ENCODE results near the gene ATF1. TPM values are rescaled to one million over a fixed set of nuclear protein-coding genes. Genes with fewer than 3 reads are reported as not detected.

The ATF1 gene
- polyA plus RNA-seq, 1 of the 3 experiments (the other 2 are of a cell fraction) = 34.2 TPM

- Histone ChIP-seq H3K4me1 (ENCODE audit: control insufficient read depth in 1 of 2, insufficient read depth in 2 of 2, low read depth in 1 of 2, low read length in 1 of 2) (no peaks in the 10 kb centered on the region), H3K4me2 (no peak overlapping the region), H2AFZ (ENCODE audit: low read depth) (no peak overlapping the region), H3F3A (replicated peaks; ENCODE audit: insufficient read depth) (peaks cover 2% of the 10 kb centered on the region), H3K27ac (ENCODE audit: low read depth in 2 of 2, low read length in 1 of 2) (no peak overlapping the region), H3K9ac (no peak overlapping the region), H3K79me2 (ENCODE audit: insufficient read depth) (no peaks in the 10 kb centered on the region), H3K4me3 (ENCODE audit: low read depth in 2 of 2, low read length in 1 of 2) (no peak overlapping the region), H4K20me1 (ENCODE audit: insufficient read depth) (no peaks in the 10 kb centered on the region), H3K9me2 (no peaks in the 10 kb centered on the region), H3K36me3 (replicated peaks in 1 of 2; ENCODE audit: control insufficient read depth in 1 of 2, insufficient read depth in 2 of 2, low read length in 1 of 2) (peaks cover 39 to 46% of the 10 kb centered on the region in 2 experiments), H3K9me3 (no peaks in the 10 kb centered on the region), H3K27me3 (ENCODE audit: insufficient read depth) (no peaks in the 10 kb centered on the region)
- no peak for DNase-seq
- TF ChIP-seq GABPA (IDR thresholded peaks at IDR 0.05; ENCODE audit: low read depth) = no peak
- no peak for TF ChIP-seq TEAD4 (IDR thresholded peaks at IDR 0.05; ENCODE audit: borderline replicate concordance, insufficient read depth)
- no peak for TF ChIP-seq GATA2 (CRISPR knock-in tag; IDR thresholded peaks at IDR 0.05)
- no peak for TF ChIP-seq NFIC (IDR thresholded peaks at IDR 0.05; ENCODE audit: borderline replicate concordance)
- TF ChIP-seq FOSL2 (IDR thresholded peaks at IDR 0.05; ENCODE audit: borderline replicate concordance, low read depth) = no peak
- TF ChIP-seq USF1 (IDR thresholded peaks at IDR 0.05; ENCODE audit: borderline replicate concordance, low read depth) = no peak
- no peak for TF ChIP-seq YY1 (IDR thresholded peaks at IDR 0.05; ENCODE audit: low read depth)
- no peak for TF ChIP-seq RXRA (IDR thresholded peaks at IDR 0.05; ENCODE audit: borderline replicate concordance, low read depth)
- TF ChIP-seq TAF1 (IDR thresholded peaks at IDR 0.05; ENCODE audit: borderline replicate concordance, low read depth, low read length) = no peak
- ChIA-PET CTCF (interaction anchor here (0.9 to 2.4 kb wide), 2 partner anchors 15 to 275 kb away, joined by 4 to 7 read pairs; no protein-coding TSS in a partner anchor), POLR2A (no interaction called here)
- WGBS (ENCODE audit: low lambda C conversion rate) = 100% methylated on average over 3 of the region's 3 CpGs
Observed at GRCh38 chr12:50720085-50720484, 43.8 kb upstream of the ATF1 start.

GRCh38 chr12:50720501-50720900 lies 43.4 kb upstream of the ATF1 start:
- Histone ChIP-seq H4K20me1 (ENCODE audit: insufficient read depth) (no peaks in the 10 kb centered on the region), H3K4me2 (no peak overlapping the region), H3K9me2 (no peaks in the 10 kb centered on the region), H3K27me3 (ENCODE audit: insufficient read depth) (no peaks in the 10 kb centered on the region), H3K36me3 (replicated peaks in 1 of 2; ENCODE audit: control insufficient read depth in 1 of 2, insufficient read depth in 2 of 2, low read length in 1 of 2) (peaks cover 43 to 48% of the 10 kb centered on the region in 2 experiments), H3K4me3 (ENCODE audit: low read depth in 2 of 2, low read length in 1 of 2) (no peak overlapping the region), H3K9ac (no peak overlapping the region), H3K79me2 (ENCODE audit: insufficient read depth) (no peaks in the 10 kb centered on the region), H3K9me3 (no peaks in the 10 kb centered on the region), H3K4me1 (ENCODE audit: control insufficient read depth in 1 of 2, insufficient read depth in 2 of 2, low read depth in 1 of 2, low read length in 1 of 2) (no peaks in the 10 kb centered on the region), H3K27ac (ENCODE audit: low read depth in 2 of 2, low read length in 1 of 2) (no peak overlapping the region), H2AFZ (ENCODE audit: low read depth) (no peak overlapping the region), H3F3A (replicated peaks; ENCODE audit: insufficient read depth) (peaks cover 2% of the 10 kb centered on the region)
- WGBS (ENCODE audit: low lambda C conversion rate) = 86% methylated on average over 5 of the region's 5 CpGs
- ChIA-PET CTCF (interaction anchor here (0.9 to 2.4 kb wide), 4 partner anchors 14 to 276 kb away, joined by 3 to 7 read pairs (median 4); no protein-coding TSS in a partner anchor), POLR2A (no interaction called here)
- TF ChIP-seq MEF2A (IDR thresholded peaks at IDR 0.05; ENCODE audit: borderline replicate concordance, low read depth) (no peak), RAD21 (IDR thresholded peaks at IDR 0.05; ENCODE audit: low read length) (no peak), FOXM1 (IDR thresholded peaks at IDR 0.05; ENCODE audit: low read depth) (no peak), FOXJ3 (CRISPR knock-in tag; IDR thresholded peaks at IDR 0.05) (no peak)
- DNase-seq = no peak

- H3K79me2 ChIP-seq (ENCODE audit: insufficient read depth) = no peaks in the 10 kb centered on the region
- H3K36me3 ChIP-seq (replicated peaks in 1 of 2; ENCODE audit: control insufficient read depth in 1 of 2, insufficient read depth in 2 of 2, low read length in 1 of 2) = peaks cover 45 to 48% of the 10 kb centered on the region in 2 experiments
- H3K9me3 ChIP-seq = no peaks in the 10 kb centered on the region
- no peak for DNase-seq
- H3K27me3 ChIP-seq (ENCODE audit: insufficient read depth) = no peaks in the 10 kb centered on the region
- ChIA-PET CTCF (no interaction called here), POLR2A (no interaction called here)
- TF ChIP-seq REST (IDR thresholded peaks at IDR 0.05; ENCODE audit: low read depth, low read length) (no peak), USF2 (IDR thresholded peaks at IDR 0.05; ENCODE audit: borderline replicate concordance, low read depth, low read length) (no peak), TAF1 (IDR thresholded peaks at IDR 0.05; ENCODE audit: borderline replicate concordance, low read depth, low read length) (no peak), RFX5 (IDR thresholded peaks at IDR 0.05; ENCODE audit: low read length) (no peak)
- H3K4me1 ChIP-seq (ENCODE audit: control insufficient read depth in 1 of 2, insufficient read depth in 2 of 2, low read depth in 1 of 2, low read length in 1 of 2) = no peaks in the 10 kb centered on the region
- H3K9ac ChIP-seq = no peak overlapping the region
- no peaks in the 10 kb centered on the region for H4K20me1 ChIP-seq (ENCODE audit: insufficient read depth)
- no peak overlapping the region for H3K4me2 ChIP-seq
- H3K27ac ChIP-seq (ENCODE audit: low read depth in 2 of 2, low read length in 1 of 2) = no peak overlapping the region
- no peak overlapping the region for H3K4me3 ChIP-seq (ENCODE audit: low read depth in 2 of 2, low read length in 1 of 2)
- H3K9me2 ChIP-seq = no peaks in the 10 kb centered on the region
- WGBS (ENCODE audit: low lambda C conversion rate) = 90% methylated on average over 1 of the region's 1 CpG
- H2AFZ ChIP-seq (ENCODE audit: low read depth) = no peak overlapping the region
- H3F3A ChIP-seq (replicated peaks; ENCODE audit: insufficient read depth) = no peaks in the 10 kb centered on the region
Observed at GRCh38 chr12:50723865-50724264, 40.0 kb upstream of the ATF1 start.
